ENCODE results near the gene KATNAL1. TPM values are rescaled to one million over a fixed set of nuclear protein-coding genes. Genes with fewer than 3 reads are reported as not detected.

Gene KATNAL1
- total RNA-seq (2012; rRNA removed): 14.2 and 16.0 TPM in 2 replicates

DNA sequence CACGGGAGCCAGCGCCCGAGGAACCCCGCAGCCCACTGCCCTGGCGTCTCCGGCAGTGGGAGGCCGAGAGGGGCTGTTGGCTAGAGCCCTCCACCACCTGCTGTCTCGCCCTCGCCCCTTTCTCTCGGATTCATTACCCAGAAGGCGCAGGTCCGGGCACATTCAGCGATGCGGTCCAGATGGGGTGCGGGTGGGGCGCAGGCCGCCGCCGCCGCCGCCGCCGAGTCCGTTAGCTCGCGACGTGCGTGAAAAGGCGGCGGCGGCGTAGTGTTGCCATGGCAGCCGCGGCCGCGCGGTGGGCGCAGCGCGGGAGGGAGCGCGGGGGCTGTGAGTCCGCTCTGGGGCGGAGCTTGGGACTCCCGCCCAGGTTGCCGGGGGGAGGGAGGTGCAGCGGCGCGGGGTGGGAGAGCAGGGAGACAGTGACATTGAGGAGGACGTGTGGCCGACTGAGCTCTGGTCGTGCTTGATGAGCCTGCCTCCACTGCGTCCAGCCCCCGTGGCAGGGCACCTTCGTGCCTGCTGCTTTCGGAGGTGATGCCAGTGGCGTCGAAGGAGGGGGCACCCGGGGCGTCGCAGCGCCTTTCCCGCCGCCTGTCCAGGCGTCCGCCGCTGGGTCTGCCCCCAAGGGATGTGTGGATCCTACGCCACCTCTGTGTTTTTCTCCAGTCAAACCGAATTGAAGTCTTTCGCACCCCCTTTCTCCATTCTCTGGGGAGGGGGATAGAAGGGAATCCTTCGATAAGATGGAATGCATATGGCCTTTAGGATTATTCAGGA lies at the start of gene KATNAL1:
TSS of gene KATNAL1 (minus strand) at position 358 of the 777 bp plus-strand sequence. CDS start 23,774 bp downstream, outside the sequence.
- H3K36me3 ChIP-seq (ENCODE audit: insufficient read depth, low read length): no peaks in the 10 kb centered on the region
- peaks cover 46% of the 10 kb centered on the region for H3K4me1 ChIP-seq (ENCODE audit: control insufficient read depth, insufficient read depth, low read length)
- H3K4me3 ChIP-seq (ENCODE audit: low read length): peak within 1 kb of the TSS; percentile 93
- H3K9me3 ChIP-seq (replicated peaks; ENCODE audit: low read length): no peaks in the 10 kb centered on the region
- H3K9ac ChIP-seq (ENCODE audit: low read depth, low read length): peak within 1 kb of the TSS; percentile 95
- H3K4me2 ChIP-seq (ENCODE audit: low read length): peak within 1 kb of the TSS; percentile 94
- no peaks in the 10 kb centered on the region for H3K27me3 ChIP-seq (ENCODE audit: control insufficient read depth, insufficient read depth, low read length)

DNA sequence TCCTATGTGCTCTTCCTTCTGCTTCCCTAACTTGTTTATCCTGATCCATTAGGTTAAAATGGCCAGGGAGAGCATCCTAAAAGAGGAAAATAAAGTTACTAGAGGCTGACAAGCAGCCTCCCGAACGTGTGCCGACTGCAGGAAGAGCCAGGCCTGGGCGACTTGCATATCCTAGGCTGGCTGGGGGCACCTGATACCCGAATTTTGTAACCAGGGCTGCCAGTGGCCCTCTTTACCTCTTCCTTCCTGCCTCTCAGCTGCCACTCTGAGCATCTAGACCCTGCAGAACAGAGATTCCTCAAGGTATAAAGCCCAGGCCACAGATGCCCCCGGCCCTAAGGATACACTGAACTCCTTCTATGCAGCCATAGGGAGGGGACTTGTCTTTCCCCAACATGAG lies 48.5 kb upstream of the KATNAL1 start:
- H3K9me3 ChIP-seq (replicated peaks; ENCODE audit: low read length): no peaks in the 10 kb centered on the region
- H3K4me1 ChIP-seq (ENCODE audit: control insufficient read depth, insufficient read depth, low read length): no peaks in the 10 kb centered on the region
- no peaks in the 10 kb centered on the region for H3K36me3 ChIP-seq (ENCODE audit: insufficient read depth, low read length)
- no peak overlapping the region for H3K4me2 ChIP-seq (ENCODE audit: low read length)
- H3K4me3 ChIP-seq (ENCODE audit: low read length): no peak overlapping the region
- H3K27me3 ChIP-seq (ENCODE audit: control insufficient read depth, insufficient read depth, low read length): no peaks in the 10 kb centered on the region
- no peak overlapping the region for H3K9ac ChIP-seq (ENCODE audit: low read depth, low read length)

DNA sequence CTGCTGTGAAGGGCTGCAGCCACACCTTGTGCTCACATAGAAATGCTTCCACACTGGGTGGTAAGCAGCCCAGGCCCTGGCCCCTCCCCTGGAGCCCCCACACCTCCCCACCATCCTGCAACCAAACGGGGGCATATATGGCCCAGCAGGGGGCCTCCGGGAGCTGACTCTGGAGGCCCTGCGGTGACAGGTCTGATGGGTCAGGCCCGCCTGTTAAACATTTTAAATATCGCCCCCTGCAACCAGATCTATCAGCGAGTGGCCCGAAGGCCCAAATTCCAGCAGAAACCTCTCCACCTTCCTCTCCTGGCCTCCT lies 48.0 kb upstream of the KATNAL1 start:
- Histone ChIP-seq H3K4me1 (ENCODE audit: control insufficient read depth, insufficient read depth, low read length) (no peaks in the 10 kb centered on the region), H3K4me2 (ENCODE audit: low read length) (no peak overlapping the region), H3K4me3 (ENCODE audit: low read length) (no peak overlapping the region), H3K36me3 (ENCODE audit: insufficient read depth, low read length) (no peaks in the 10 kb centered on the region), H3K9me3 (replicated peaks; ENCODE audit: low read length) (no peaks in the 10 kb centered on the region), H3K27me3 (ENCODE audit: control insufficient read depth, insufficient read depth, low read length) (no peaks in the 10 kb centered on the region), H3K9ac (ENCODE audit: low read depth, low read length) (no peak overlapping the region)

DNA sequence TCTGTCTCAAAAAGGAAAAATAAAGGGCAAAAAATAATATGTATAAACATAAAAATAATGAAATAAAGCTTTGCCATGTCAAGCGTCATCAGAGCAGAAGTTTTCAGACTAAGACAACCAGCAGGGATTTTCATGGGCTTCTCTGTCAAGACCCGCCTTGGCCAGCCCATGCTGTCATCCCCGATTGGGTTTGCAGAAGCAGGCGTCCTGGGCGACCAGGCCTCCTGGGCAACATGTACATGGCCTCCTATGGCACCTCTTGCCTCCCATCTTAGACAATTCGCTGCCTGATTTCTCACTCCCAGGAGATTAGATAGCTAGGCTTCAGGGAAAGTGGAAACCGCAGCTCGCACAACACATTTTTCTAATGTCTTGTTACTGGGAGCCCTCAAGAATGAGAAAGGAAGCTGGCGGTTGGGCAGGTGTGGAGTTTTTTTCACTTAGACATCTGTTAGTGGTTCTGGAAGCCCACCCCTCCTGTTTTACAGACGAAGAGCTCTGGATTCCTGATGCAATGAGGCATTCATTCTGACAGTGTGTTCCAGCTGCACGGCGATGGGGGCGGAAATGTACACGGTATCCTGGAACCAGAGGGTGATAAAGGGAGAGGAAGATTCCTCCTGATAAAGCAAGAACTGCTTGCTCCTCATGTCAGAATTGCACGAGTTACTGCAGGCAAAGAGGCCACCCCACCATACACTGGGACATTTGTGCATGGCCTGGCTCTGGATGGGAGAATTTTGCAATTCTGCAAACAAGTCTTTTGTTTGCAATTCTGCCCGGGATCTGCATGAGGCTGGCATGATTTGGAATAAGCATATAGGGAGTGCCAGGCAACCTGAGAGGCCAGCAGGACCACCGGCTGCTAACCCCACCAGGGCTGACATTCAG lies 47.4 kb upstream of the KATNAL1 start:
- no peak overlapping the region for H3K4me2 ChIP-seq (ENCODE audit: low read length)
- no peaks in the 10 kb centered on the region for H3K36me3 ChIP-seq (ENCODE audit: insufficient read depth, low read length)
- H3K9me3 ChIP-seq (replicated peaks; ENCODE audit: low read length): no peaks in the 10 kb centered on the region
- no peaks in the 10 kb centered on the region for H3K27me3 ChIP-seq (ENCODE audit: control insufficient read depth, insufficient read depth, low read length)
- no peak overlapping the region for H3K4me3 ChIP-seq (ENCODE audit: low read length)
- H3K9ac ChIP-seq (ENCODE audit: low read depth, low read length): no peak overlapping the region
- no peaks in the 10 kb centered on the region for H3K4me1 ChIP-seq (ENCODE audit: control insufficient read depth, insufficient read depth, low read length)

- no peaks in the 10 kb centered on the region for H3K27me3 ChIP-seq (ENCODE audit: control insufficient read depth, insufficient read depth, low read length)
- H3K4me3 ChIP-seq (ENCODE audit: low read length): no peak overlapping the region
- no peaks in the 10 kb centered on the region for H3K36me3 ChIP-seq (ENCODE audit: insufficient read depth, low read length)
- no peaks in the 10 kb centered on the region for H3K4me1 ChIP-seq (ENCODE audit: control insufficient read depth, insufficient read depth, low read length)
- H3K4me2 ChIP-seq (ENCODE audit: low read length): no peak overlapping the region
- no peak overlapping the region for H3K9ac ChIP-seq (ENCODE audit: low read depth, low read length)
- H3K9me3 ChIP-seq (replicated peaks; ENCODE audit: low read length): no peaks in the 10 kb centered on the region
These were observed 46.3 kb upstream of the KATNAL1 start for GRCh38 chr13:30353471-30354215.

DNA sequence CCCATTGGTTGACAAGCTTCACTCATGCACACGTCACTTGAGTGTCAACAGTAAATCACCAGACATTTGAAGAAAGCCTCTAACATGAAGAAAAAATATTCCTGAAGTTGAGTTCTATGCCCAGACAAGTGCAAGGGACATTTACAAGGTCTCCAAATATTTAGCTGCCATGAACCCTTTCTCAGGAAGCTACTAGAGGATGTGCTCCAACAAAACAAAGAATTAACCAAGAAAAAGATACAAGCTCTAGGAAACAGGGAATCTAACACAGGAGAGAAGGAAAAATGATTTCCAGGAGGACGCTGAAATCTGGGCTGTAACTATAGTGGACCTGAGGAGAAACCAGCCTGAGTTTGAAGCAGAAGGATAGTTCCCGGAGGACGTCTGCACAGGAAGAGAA lies 45.7 kb upstream of the KATNAL1 start:
- no peak overlapping the region for H3K4me3 ChIP-seq (ENCODE audit: low read length)
- no peaks in the 10 kb centered on the region for H3K4me1 ChIP-seq (ENCODE audit: control insufficient read depth, insufficient read depth, low read length)
- H3K9me3 ChIP-seq (replicated peaks; ENCODE audit: low read length): no peaks in the 10 kb centered on the region
- H3K4me2 ChIP-seq (ENCODE audit: low read length): no peak overlapping the region
- H3K9ac ChIP-seq (ENCODE audit: low read depth, low read length): no peak overlapping the region
- no peaks in the 10 kb centered on the region for H3K36me3 ChIP-seq (ENCODE audit: insufficient read depth, low read length)
- no peaks in the 10 kb centered on the region for H3K27me3 ChIP-seq (ENCODE audit: control insufficient read depth, insufficient read depth, low read length)

GRCh38 chr13:30352121-30352520 lies 44.8 kb upstream of the KATNAL1 start:
- Histone ChIP-seq H3K4me2 (ENCODE audit: low read length) (no peak overlapping the region), H3K9me3 (replicated peaks; ENCODE audit: low read length) (no peaks in the 10 kb centered on the region), H3K27me3 (ENCODE audit: control insufficient read depth, insufficient read depth, low read length) (no peaks in the 10 kb centered on the region), H3K4me3 (ENCODE audit: low read length) (no peak overlapping the region), H3K36me3 (ENCODE audit: insufficient read depth, low read length) (no peaks in the 10 kb centered on the region), H3K4me1 (ENCODE audit: control insufficient read depth, insufficient read depth, low read length) (no peaks in the 10 kb centered on the region), H3K9ac (ENCODE audit: low read depth, low read length) (no peak overlapping the region)

- H3K9ac ChIP-seq (ENCODE audit: low read depth, low read length): no peak overlapping the region
- H3K36me3 ChIP-seq (ENCODE audit: insufficient read depth, low read length): no peaks in the 10 kb centered on the region
- no peak overlapping the region for H3K4me3 ChIP-seq (ENCODE audit: low read length)
- H3K27me3 ChIP-seq (ENCODE audit: control insufficient read depth, insufficient read depth, low read length): no peaks in the 10 kb centered on the region
- H3K4me1 ChIP-seq (ENCODE audit: control insufficient read depth, insufficient read depth, low read length): peaks cover 10% of the 10 kb centered on the region
- no peaks in the 10 kb centered on the region for H3K9me3 ChIP-seq (replicated peaks; ENCODE audit: low read length)
- no peak overlapping the region for H3K4me2 ChIP-seq (ENCODE audit: low read length)
These were observed 39.4 kb upstream of the KATNAL1 start for GRCh38 chr13:30346789-30347167.

- Histone ChIP-seq H3K9ac (ENCODE audit: low read depth, low read length) (no peak overlapping the region), H3K4me1 (ENCODE audit: control insufficient read depth, insufficient read depth, low read length) (peaks cover 13% of the 10 kb centered on the region), H3K9me3 (replicated peaks; ENCODE audit: low read length) (no peaks in the 10 kb centered on the region), H3K4me2 (ENCODE audit: low read length) (no peak overlapping the region), H3K27me3 (ENCODE audit: control insufficient read depth, insufficient read depth, low read length) (no peaks in the 10 kb centered on the region), H3K4me3 (ENCODE audit: low read length) (no peak overlapping the region), H3K36me3 (ENCODE audit: insufficient read depth, low read length) (no peaks in the 10 kb centered on the region)
These were observed 38.9 kb upstream of the KATNAL1 start for GRCh38 chr13:30346153-30346788.

DNA sequence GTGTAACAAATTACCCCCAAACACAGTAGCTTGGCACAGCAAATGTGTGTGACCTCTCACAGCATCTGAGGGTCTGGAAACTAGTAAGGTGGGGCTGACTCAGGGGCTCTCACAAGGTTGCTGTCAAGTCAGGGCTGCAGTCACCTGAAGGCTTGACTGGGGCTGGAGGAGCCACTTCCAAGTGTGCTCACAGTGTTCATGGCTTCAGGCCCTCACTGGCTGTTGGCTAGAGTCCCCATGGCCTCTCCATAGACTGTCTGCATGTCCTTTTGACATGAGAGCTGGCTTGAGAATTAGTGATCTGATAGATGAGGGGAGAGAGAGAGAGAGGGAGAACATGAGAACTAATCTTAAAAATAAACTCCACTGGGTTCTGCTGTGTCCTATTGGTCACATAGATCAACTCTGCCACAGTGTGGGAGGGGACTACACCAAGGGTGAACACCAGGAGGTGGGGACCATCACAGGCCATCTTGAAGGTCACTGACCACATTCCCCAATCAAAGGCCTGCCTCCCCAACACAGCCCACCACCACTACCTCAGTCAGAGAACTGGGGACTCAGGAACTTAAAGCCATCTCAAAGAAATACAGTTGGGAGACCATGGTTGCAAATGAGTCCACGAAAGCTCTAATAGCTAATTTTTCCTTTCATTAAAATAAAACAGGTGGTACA lies 38.2 kb upstream of the KATNAL1 start:
- no peak overlapping the region for H3K9ac ChIP-seq (ENCODE audit: low read depth, low read length)
- H3K4me2 ChIP-seq (ENCODE audit: low read length): no peak overlapping the region
- H3K27me3 ChIP-seq (ENCODE audit: control insufficient read depth, insufficient read depth, low read length): no peaks in the 10 kb centered on the region
- peaks cover 20% of the 10 kb centered on the region for H3K4me1 ChIP-seq (ENCODE audit: control insufficient read depth, insufficient read depth, low read length)
- no peaks in the 10 kb centered on the region for H3K36me3 ChIP-seq (ENCODE audit: insufficient read depth, low read length)
- no peak overlapping the region for H3K4me3 ChIP-seq (ENCODE audit: low read length)
- H3K9me3 ChIP-seq (replicated peaks; ENCODE audit: low read length): no peaks in the 10 kb centered on the region

Measured in skeletal muscle satellite cell (primary cell).